K562 (cell line): ENCODE measurements around the gene MGA. TPM values are rescaled to one million over a fixed set of nuclear protein-coding genes. Genes with fewer than 3 reads are reported as not detected.

Experiments used
- ATAC-seq: fragments of 200-7000 bp; cut with Tn5 transposase; 3 replicates; pipeline ENCODE4 v1.9.1; 2020; ENCODE audit warnings: moderate library complexity
- BruUV-seq: library from RNA; stranded (reverse); fragments of 400-500 nt; replicated peaks from 2 replicates; lab custom pipeline; 2021; lab: Mats Ljungman, UMichigan
- CTCF ChIA-PET: fragments of 300-600 bp; formaldehyde crosslinking; extraction: SDS; loops from one replicate; lab custom pipeline; 2021; ENCODE audit warnings: low intra/inter-chr PET ratio; lab: Yijun Ruan, JAX
- POLR2A ChIA-PET: fragments of 300-600, 350-650 bp; sonication (Branson Sonifier 250); formaldehyde crosslinking; extraction: SDS; loops from one replicate; lab custom pipeline; 2021; ENCODE audit warnings: antibody characterized with exemption, inconsistent platforms; lab: Yijun Ruan, JAX
- DNase-seq, 4 experiments: peaks; one replicate each; pipeline versions ENCODE4 v3.0.0 to v3.0.0-alpha.2; 2011 to 2018; ENCODE audit warnings: low spot score in 3 of 4, mixed read lengths in 3 of 4; ENCODE audit errors: extremely low read depth in 1 of 4
- FAIRE-seq: peaks from 2 replicates; lab custom pipeline; 2011; peaks lifted over from hg19 to GRCh38; lab: Jason Lieb, UNC
- H2AFZ ChIP-seq: 2 replicates; pipeline ENCODE4 v1.6.0; 2011; ENCODE audit warnings: low read depth, low read length, control low read depth, inconsistent platforms
- H3K27ac ChIP-seq: fragments of 200-600 bp; 3 replicates; pipeline ENCODE4 v1.8.0; 2011; ENCODE audit warnings: low read depth, mild to moderate bottlenecking, control low read depth, inconsistent platforms, low read length, moderate library complexity, mixed read lengths; ENCODE audit errors: extremely low read depth
- H3K27me3 ChIP-seq, 2 experiments: fragments of 300-600 bp in 1 of 2; 2 replicates in 1 of 2; 3 replicates in 1 of 2; pipeline versions ENCODE4 v1.6.0 to v1.8.0; 2011; ENCODE audit warnings: inconsistent platforms in 2 of 2, low read length in 2 of 2, mild to moderate bottlenecking in 1 of 2, mixed read lengths in 1 of 2, moderate library complexity in 1 of 2; ENCODE audit not compliant: control insufficient read depth in 2 of 2, insufficient read depth in 2 of 2
- H3K36me3 ChIP-seq: fragments of 300-600 bp; 3 replicates; pipeline ENCODE4 v1.8.0; 2011; ENCODE audit warnings: mild to moderate bottlenecking, low read length, inconsistent platforms; ENCODE audit not compliant: control insufficient read depth, insufficient read depth
- H3K4me1 ChIP-seq, 2 experiments: fragments of 200-600 bp in 1 of 2; replicated peaks in 1 of 2; 2 replicates in 1 of 2; 3 replicates in 1 of 2; pipeline versions ENCODE4 v1.5.1 to v1.8.0; 2011; ENCODE audit warnings: inconsistent platforms in 2 of 2, low read length in 2 of 2, mild to moderate bottlenecking in 1 of 2, mixed read lengths in 1 of 2, moderate library complexity in 1 of 2; ENCODE audit not compliant: control insufficient read depth in 2 of 2, insufficient read depth in 2 of 2
- H3K4me2 ChIP-seq: 2 replicates; pipeline ENCODE4 v1.6.1; 2011; ENCODE audit warnings: low read length, control low read depth, inconsistent platforms, mixed read lengths; ENCODE audit not compliant: insufficient read depth
- H3K4me3 ChIP-seq: fragments of 200-600 bp; sonication (generic), shearing (Covaris generic); 2 replicates; pipeline ENCODE4 v1.5.1; 2016; ENCODE audit warnings: control low read depth, inconsistent platforms
- H3K79me2 ChIP-seq: fragments of 200-600 bp; 3 replicates; pipeline ENCODE4 v1.8.0; 2011; ENCODE audit warnings: low read length, inconsistent platforms; ENCODE audit not compliant: control insufficient read depth, insufficient read depth
- H3K9ac ChIP-seq, 2 experiments: 2 replicates each; pipeline versions ENCODE4 v1.6.0 to v1.6.1; 2011; ENCODE audit warnings: low read depth in 2 of 2, low read length in 2 of 2, control low read depth in 1 of 2, inconsistent platforms in 1 of 2, mild to moderate bottlenecking in 1 of 2, mixed read lengths in 1 of 2; ENCODE audit not compliant: insufficient read depth in 1 of 2
- H3K9me1 ChIP-seq: one replicate; pipeline ENCODE4 v1.6.0; 2011; ENCODE audit warnings: inconsistent platforms, mild to moderate bottlenecking, low read length, moderate library complexity; ENCODE audit not compliant: control insufficient read depth, insufficient read depth
- H3K9me3 ChIP-seq: replicated peaks from 2 replicates; pipeline ENCODE4 v1.5.1; 2011; ENCODE audit warnings: low read depth, low read length, inconsistent platforms; ENCODE audit not compliant: control insufficient read depth, insufficient read depth
- H4K20me1 ChIP-seq: replicated peaks from 2 replicates; pipeline ENCODE4 v1.6.1; 2011; ENCODE audit warnings: low read length, inconsistent platforms, mixed read lengths; ENCODE audit not compliant: control insufficient read depth, insufficient read depth
- HDGF ChIP-seq: fragments of 450-650 bp; IDR thresholded peaks from 2 replicates; pipeline ENCODE4 v1.6.1; 2016
- HNRNPK ChIP-seq: fragments of 200-400 bp; formaldehyde crosslinking; IDR thresholded peaks from one replicate; pipeline ENCODE4 v1.6.1; 2018; ENCODE audit warnings: mild to moderate bottlenecking, low read depth, low read length; ENCODE audit not compliant: poor library complexity, severe bottlenecking
- HOXB6 ChIP-seq: fragments of 250-450 bp; sonication (Bioruptor Pico); IDR thresholded peaks from 2 replicates; pipeline ENCODE4 v1.5.1; 2022; ENCODE audit warnings: mild to moderate bottlenecking, borderline replicate concordance
- IRF1 ChIP-seq: sonication (generic); formaldehyde crosslinking; IDR thresholded peaks from 2 replicates; pipeline ENCODE4 v1.8.0; 2022; ENCODE audit warnings: missing genetic modification reagents, mild to moderate bottlenecking, borderline replicate concordance
- KLF6 ChIP-seq: fragments of 250-450 bp; sonication (Bioruptor Pico); IDR thresholded peaks from 2 replicates; pipeline ENCODE4 v1.4.0; 2020; ENCODE audit warnings: mild to moderate bottlenecking, moderate library complexity, borderline replicate concordance
- MAFF ChIP-seq: IDR thresholded peaks from 2 replicates; pipeline ENCODE4 v1.6.1; 2012; ENCODE audit warnings: low read length, improper control_type of control experiment
- MTA2 ChIP-seq: fragments of 450-650 bp; IDR thresholded peaks from 2 replicates; pipeline ENCODE4 v1.6.1; 2016; ENCODE audit warnings: low read depth
- NR2F6 ChIP-seq: fragments of 450-650 bp; formaldehyde crosslinking; IDR thresholded peaks from 2 replicates; pipeline ENCODE4 v1.4.0; 2020; ENCODE audit warnings: mild to moderate bottlenecking
- RBM39 ChIP-seq: fragments of 200-400 bp; formaldehyde crosslinking; optimal IDR thresholded peaks from 2 replicates; pipeline ENCODE3; 2018; ENCODE audit warnings: low read depth, low read length
- USF2 ChIP-seq: sonication (generic); formaldehyde crosslinking; IDR thresholded peaks from 2 replicates; pipeline ENCODE4 v1.5.0; 2020; ENCODE audit warnings: missing genetic modification reagents
- YBX1 ChIP-seq: fragments of 450-650 bp; IDR thresholded peaks from 2 replicates; pipeline ENCODE4 v1.7.1; 2016; ENCODE audit warnings: mild to moderate bottlenecking
- ZC3H11A ChIP-seq: IDR thresholded peaks from 2 replicates; pipeline ENCODE4 v1.6.1; 2012; ENCODE audit warnings: low read depth, low read length, improper control_type of control experiment
- ZKSCAN3 ChIP-seq: fragments of 250-450 bp; sonication (Bioruptor Pico); IDR thresholded peaks from 2 replicates; pipeline ENCODE4 v1.4.0; 2020
- WGBS: fragments of 100-300 bp; shearing (Covaris generic); methylation state at CpG from one replicate; pipeline ENCODE4 v1.1.6; 2016; ENCODE audit warnings: low coverage, mixed read lengths; ENCODE audit not compliant: insufficient coverage; ENCODE audit errors: missing lambda C conversion rate; 5-methylcytosine and 5-hydroxymethylcytosine counted together
- in situ Hi-C: fragments of 300-500 bp; cut with MboI; formaldehyde crosslinking; loops from 4 replicates; pipeline ENCODE4 v1.15.0; 2018; ENCODE audit warnings: inconsistent platforms, mixed read lengths
- intact Hi-C: fragments of 100-400 bp; cut with micrococcal nuclease; formaldehyde crosslinking; loops from 2 replicates; pipeline ENCODE4 v1.14.2; 2022
- polyA plus RNA-seq, 8 experiments: library from polyadenylated mRNA; depleted of rRNA in 4 of 8; stranded (reverse) in 5 of 8; unstranded in 3 of 8; fragments of >200 nt; fragmentation: Nextera tagmentation in 2 of 8; fragmentation: Illumina TruSeq in 1 of 8; extraction: Ambion mirVana in 2 of 8; extraction: Trizol in 1 of 8; gene quantifications; 2 replicates each; pipeline versions ENCODE4 v1.2.1 to v1.2.3, GENCODE V29; 2011 to 2014; ENCODE audit warnings: inconsistent platforms in 1 of 8, missing spikeins in 1 of 8
- total RNA-seq, 7 experiments: library from RNA; depleted of rRNA in 6 of 7; stranded (reverse); fragments of >200 nt in 6 of 7; fragmentation: Illumina TruSeq in 2 of 7; extraction: Trizol in 2 of 7; gene quantifications; 2 replicates each; pipeline versions ENCODE4 v1.2.1 to v1.2.3, GENCODE V29; 2011 to 2021; ENCODE audit warnings: low replicate concordance in 1 of 7
- TF ChIP-seq, protein P1 (sequence below): fragments of 450-650 bp; IDR thresholded peaks from 2 replicates; pipeline ENCODE4 v1.7.0; 2016; ENCODE audit warnings: borderline replicate concordance

The MGA gene
- total and polyA plus RNA-seq, 9 of the 15 experiments (the other 6 are each of a cell fraction or from before 2014, with no cell fraction given), result 4.7 to 56.1 (median 21.1) TPM

DNA sequence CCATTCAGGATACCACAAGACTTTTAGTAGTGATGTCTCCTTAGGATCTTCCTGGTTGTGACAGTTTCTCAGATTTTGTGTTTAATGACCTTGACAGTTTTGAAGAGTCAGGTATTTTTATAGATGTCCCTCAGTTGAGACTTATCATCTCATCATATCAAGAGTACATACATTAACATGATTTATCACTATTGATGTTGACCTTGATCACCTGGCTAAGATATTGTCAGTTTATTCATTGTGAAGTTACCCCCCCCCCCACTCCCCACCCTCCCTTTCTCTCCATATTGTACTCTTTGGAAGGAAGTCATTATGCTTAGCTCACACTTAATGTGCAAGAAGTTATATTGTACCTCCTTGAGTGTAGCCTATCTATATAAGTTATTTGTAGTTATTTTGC, 42.9 kb downstream of the MGA start:
- no peaks in the 10 kb centered on the region for H3K9me1 ChIP-seq
- H3K36me3 ChIP-seq, result peaks cover 63% of the 10 kb centered on the region; the same call in 2 of the 3 replicates
- H3K27me3 ChIP-seq, result no peaks in the 10 kb centered on the region
- ChIA-PET CTCF (no interaction called here), POLR2A (interaction anchor here (0.6 kb wide), 1 partner anchor 11 kb away, joined by 3 read pairs; no protein-coding TSS in a partner anchor)
- DNase-seq, result no peak
- FAIRE-seq, result no peak
- H3K79me2 ChIP-seq, result peaks cover 61% of the 10 kb centered on the region
- H3K4me1 ChIP-seq, result no peaks in the 10 kb centered on the region
- ATAC-seq, result no peak
- H3K9ac ChIP-seq, result no peak overlapping the region
- H2AFZ ChIP-seq, result no peak overlapping the region
- TF ChIP-seq HNRNPK, result peak; percentile 52
- TF ChIP-seq KLF6 (CRISPR knock-in tag), result no peak
- BruUV-seq, result no TSS peak
- no peak overlapping the region for H3K4me2 ChIP-seq
- intact Hi-C loops, result no loop called here
- H4K20me1 ChIP-seq, result no peaks in the 10 kb centered on the region
- H3K27ac ChIP-seq, result no peak overlapping the region
- no peaks in the 10 kb centered on the region for H3K9me3 ChIP-seq
- in situ Hi-C loops, result no loop called here
- H3K4me3 ChIP-seq, result no peak overlapping the region

- no peak overlapping the region for H2AFZ ChIP-seq
- no peak for FAIRE-seq
- no peaks in the 10 kb centered on the region for H3K27me3 ChIP-seq
- ATAC-seq, result no peak
- H3K9me1 ChIP-seq, result no peaks in the 10 kb centered on the region
- 76% methylated on average over 6 of the region's 6 CpGs for WGBS
- intact Hi-C loops, result no loop called here
- no peak overlapping the region for H3K9ac ChIP-seq
- no TSS peak for BruUV-seq
- H3K27ac ChIP-seq, result no peak overlapping the region
- no peaks in the 10 kb centered on the region for H4K20me1 ChIP-seq
- no peak overlapping the region for H3K4me2 ChIP-seq
- H3K4me1 ChIP-seq, result no peaks in the 10 kb centered on the region
- CTCF ChIA-PET, result no interaction called here
- peaks cover 66% of the 10 kb centered on the region for H3K36me3 ChIP-seq
- no peak for DNase-seq
- no peak overlapping the region for H3K4me3 ChIP-seq
- in situ Hi-C loops, result no loop called here
- H3K9me3 ChIP-seq, result no peaks in the 10 kb centered on the region
- H3K79me2 ChIP-seq, result no peaks in the 10 kb centered on the region
- POLR2A ChIA-PET, result no interaction called here
- TF ChIP-seq MAFF (no peak), MTA2 (no peak), USF2 (CRISPR knock-in tag) (no peak), ZC3H11A (no peak), HOXB6 (CRISPR knock-in tag) (no peak), RBM39 (no peak), YBX1 (no peak), ZKSCAN3 (CRISPR knock-in tag) (no peak), IRF1 (CRISPR knock-in tag) (no peak), NR2F6 (CRISPR knock-in tag) (no peak), HDGF (no peak)
- TF ChIP-seq, protein P1, sequence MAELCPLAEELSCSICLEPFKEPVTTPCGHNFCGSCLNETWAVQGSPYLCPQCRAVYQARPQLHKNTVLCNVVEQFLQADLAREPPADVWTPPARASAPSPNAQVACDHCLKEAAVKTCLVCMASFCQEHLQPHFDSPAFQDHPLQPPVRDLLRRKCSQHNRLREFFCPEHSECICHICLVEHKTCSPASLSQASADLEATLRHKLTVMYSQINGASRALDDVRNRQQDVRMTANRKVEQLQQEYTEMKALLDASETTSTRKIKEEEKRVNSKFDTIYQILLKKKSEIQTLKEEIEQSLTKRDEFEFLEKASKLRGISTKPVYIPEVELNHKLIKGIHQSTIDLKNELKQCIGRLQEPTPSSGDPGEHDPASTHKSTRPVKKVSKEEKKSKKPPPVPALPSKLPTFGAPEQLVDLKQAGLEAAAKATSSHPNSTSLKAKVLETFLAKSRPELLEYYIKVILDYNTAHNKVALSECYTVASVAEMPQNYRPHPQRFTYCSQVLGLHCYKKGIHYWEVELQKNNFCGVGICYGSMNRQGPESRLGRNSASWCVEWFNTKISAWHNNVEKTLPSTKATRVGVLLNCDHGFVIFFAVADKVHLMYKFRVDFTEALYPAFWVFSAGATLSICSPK, result no peak
Observed at GRCh38 chr15:41713047-41713446, 52.8 kb downstream of the MGA start.
